A673 (cell line): ENCODE results near the gene PSMB9.

Source experiments
- CTCF ChIP-seq: fragments of 300-800, 200-600 bp; sonication (generic); conservative IDR thresholded peaks from 2 replicates; pipeline ENCODE4 v1.5.1; 2017; ENCODE audit warnings: low read depth, mild to moderate bottlenecking, antibody characterized with exemption, low read length, moderate library complexity, mixed read lengths
- EZH2 ChIP-seq: fragments of 200-600 bp; sonication (generic); IDR thresholded peaks from 2 replicates; pipeline ENCODE4 v1.6.1; 2017; ENCODE audit warnings: borderline replicate concordance, low read depth, mild to moderate bottlenecking, mixed read lengths, antibody characterized with exemption, low read length; ENCODE audit not compliant: poor library complexity, severe bottlenecking

GRCh38 chr6:32845384-32845884 lies 8.6 kb upstream of the PSMB9 start:
- no peak for TF ChIP-seq CTCF
- TF ChIP-seq EZH2, result no peak
